Panc1 (cell line): ENCODE data around the gene SERTAD2. TPM values are rescaled to one million over a fixed set of nuclear protein-coding genes. Genes with fewer than 3 reads are reported as not detected.

Experiments used
- ATAC-seq: fragments of 200-7000 bp; cut with Tn5 transposase; 2 replicates; pipeline ENCODE4 v1.9.1; 2020; ENCODE audit warnings: mild to moderate bottlenecking, moderate library complexity
- BruUV-seq: library from RNA; stranded (reverse); fragments of 400-500 nt; replicated peaks from 2 replicates; lab custom pipeline; 2021; lab: Mats Ljungman, UMichigan
- CTCF ChIA-PET: fragments of 300-600 bp; sonication (Branson Sonifier 250); formaldehyde crosslinking; loops from one replicate; lab custom pipeline; 2022; ENCODE audit warnings: antibody characterized with exemption; lab: Charles Lee
- POLR2A ChIA-PET: fragments of 300-600 bp; sonication (Branson Sonifier 250); formaldehyde crosslinking; loops from one replicate; lab custom pipeline; 2022; ENCODE audit warnings: antibody characterized with exemption; lab: Charles Lee
- DNase-seq: peaks from one replicate; pipeline ENCODE4 v3.0.0-alpha.2; 2010; ENCODE audit warnings: low read depth, low spot score
- H3K27ac ChIP-seq: 2 replicates; pipeline ENCODE4 v1.5.1; 2011; ENCODE audit warnings: mild to moderate bottlenecking, low read length, inconsistent platforms
- H3K27me3 ChIP-seq: fragments of 200-500 bp; sonication (Bioruptor generic); 2 replicates; pipeline ENCODE4 v1.6.0; 2014; ENCODE audit warnings: low read length, inconsistent platforms; ENCODE audit not compliant: control insufficient read depth, insufficient read depth
- H3K36me3 ChIP-seq: fragments of 200-500 bp; sonication (Bioruptor generic); 2 replicates; pipeline ENCODE4 v1.5.1; 2014; ENCODE audit warnings: inconsistent platforms, mild to moderate bottlenecking, low read length, moderate library complexity; ENCODE audit not compliant: control insufficient read depth, insufficient read depth
- H3K4me1 ChIP-seq: 2 replicates; pipeline ENCODE4 v1.5.1; 2011; ENCODE audit warnings: inconsistent platforms, mild to moderate bottlenecking, low read length, moderate library complexity; ENCODE audit not compliant: control insufficient read depth, insufficient read depth
- H3K4me3 ChIP-seq, 2 experiments: 2 replicates each; pipeline ENCODE4 v1.5.1; 2011 to 2012; ENCODE audit warnings: low read depth in 2 of 2, low read length in 2 of 2, mild to moderate bottlenecking in 2 of 2, inconsistent platforms in 1 of 2, moderate library complexity in 1 of 2
- H3K9me3 ChIP-seq: fragments of 200-500 bp; sonication (Bioruptor generic); 2 replicates; pipeline ENCODE4 v1.5.1; 2014; ENCODE audit warnings: low read depth, mild to moderate bottlenecking, inconsistent platforms, low read length, moderate library complexity; ENCODE audit not compliant: control insufficient read depth, insufficient read depth
- POLR2AphosphoS5 ChIP-seq: IDR thresholded peaks from 2 replicates; pipeline ENCODE4 v1.6.1; 2012; ENCODE audit warnings: mild to moderate bottlenecking, low read depth, low read length, moderate library complexity
- REST ChIP-seq, 2 experiments: IDR thresholded peaks; 2 replicates each; pipeline ENCODE4 v1.6.1; 2011 to 2012; ENCODE audit warnings: low read depth in 2 of 2, control low read depth in 1 of 2, low read length in 1 of 2, mild to moderate bottlenecking in 1 of 2, moderate library complexity in 1 of 2; ENCODE audit not compliant: insufficient read depth in 1 of 2
- in situ Hi-C: cut with HindIII; loops from 2 replicates; pipeline ENCODE4 v1.10.0; 2016; ENCODE audit warnings: low sequenced_read_pairs, low pct_unique_long_range_greater_than_20kb
- intact Hi-C: fragments of 100-400 bp; cut with micrococcal nuclease; formaldehyde crosslinking; loops from one replicate; pipeline ENCODE4 v1.10.0; 2022; ENCODE audit not compliant: unreplicated experiment
- total RNA-seq: library from RNA; stranded (reverse); gene quantifications from one replicate; pipeline ENCODE4 v1.2.1, GENCODE V29; 2021; ENCODE audit not compliant: unreplicated experiment
- TF ChIP-seq, protein P1 (sequence below): fragments of 450-650 bp; IDR thresholded peaks from 2 replicates; pipeline ENCODE4 v1.5.1; 2017; ENCODE audit warnings: mild to moderate bottlenecking

SERTAD2 gene
- total RNA-seq, 1 experiment from 2014 or later, result 24.3 TPM

DNA sequence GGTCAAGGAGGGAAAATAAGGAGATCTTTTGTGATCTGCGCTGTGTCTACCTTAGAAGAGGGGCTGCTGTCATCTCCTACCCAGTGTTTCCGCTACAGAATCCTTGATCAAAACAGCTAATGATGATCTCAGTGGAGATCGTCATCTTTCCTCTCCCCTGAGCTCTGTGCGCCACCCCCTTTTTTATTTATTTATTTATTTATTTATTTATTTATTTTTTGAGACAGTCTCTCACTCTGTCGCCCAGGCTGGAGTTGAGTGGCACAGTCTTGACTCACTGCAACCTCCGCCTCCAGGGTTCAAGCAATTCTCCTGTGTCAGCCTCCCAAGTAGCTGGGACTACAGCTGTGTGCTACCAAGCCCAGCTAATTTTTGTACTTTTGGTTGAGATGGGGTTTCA, 55.5 kb downstream of the SERTAD2 start:
- ChIA-PET POLR2A (no interaction called here), CTCF (no interaction called here)
- no TSS peak for BruUV-seq
- H3K27me3 ChIP-seq, result no peaks in the 10 kb centered on the region
- in situ Hi-C loops (no loop called here), intact Hi-C loops (no loop called here)
- H3K27ac ChIP-seq, result no peak overlapping the region
- ATAC-seq (no peak), DNase-seq (no peak)
- H3K9me3 ChIP-seq, result no peaks in the 10 kb centered on the region
- H3K36me3 ChIP-seq, result no peaks in the 10 kb centered on the region
- H3K4me1 ChIP-seq, result no peaks in the 10 kb centered on the region
- H3K4me3 ChIP-seq, result no peak overlapping the region
- TF ChIP-seq, protein P1, sequence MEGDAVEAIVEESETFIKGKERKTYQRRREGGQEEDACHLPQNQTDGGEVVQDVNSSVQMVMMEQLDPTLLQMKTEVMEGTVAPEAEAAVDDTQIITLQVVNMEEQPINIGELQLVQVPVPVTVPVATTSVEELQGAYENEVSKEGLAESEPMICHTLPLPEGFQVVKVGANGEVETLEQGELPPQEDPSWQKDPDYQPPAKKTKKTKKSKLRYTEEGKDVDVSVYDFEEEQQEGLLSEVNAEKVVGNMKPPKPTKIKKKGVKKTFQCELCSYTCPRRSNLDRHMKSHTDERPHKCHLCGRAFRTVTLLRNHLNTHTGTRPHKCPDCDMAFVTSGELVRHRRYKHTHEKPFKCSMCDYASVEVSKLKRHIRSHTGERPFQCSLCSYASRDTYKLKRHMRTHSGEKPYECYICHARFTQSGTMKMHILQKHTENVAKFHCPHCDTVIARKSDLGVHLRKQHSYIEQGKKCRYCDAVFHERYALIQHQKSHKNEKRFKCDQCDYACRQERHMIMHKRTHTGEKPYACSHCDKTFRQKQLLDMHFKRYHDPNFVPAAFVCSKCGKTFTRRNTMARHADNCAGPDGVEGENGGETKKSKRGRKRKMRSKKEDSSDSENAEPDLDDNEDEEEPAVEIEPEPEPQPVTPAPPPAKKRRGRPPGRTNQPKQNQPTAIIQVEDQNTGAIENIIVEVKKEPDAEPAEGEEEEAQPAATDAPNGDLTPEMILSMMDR, result no peak
- no peak for TF ChIP-seq REST (IDR thresholded peaks at IDR 0.05; ENCODE audit: insufficient read depth in 1 of 2, low read depth in 2 of 2, low read length in 1 of 2)
- TF ChIP-seq POLR2AphosphoS5, result no peak

GRCh38 chr2:64595397-64596176, 58.1 kb downstream of the SERTAD2 start:
- CTCF ChIA-PET, result interaction anchor here (1.1 kb wide), 1 partner anchor 317 kb away, joined by 3 read pairs; no protein-coding TSS in a partner anchor
- no peak for ATAC-seq
- intact Hi-C loops (no loop called here), in situ Hi-C loops (no loop called here)
- Histone ChIP-seq H3K36me3 (peaks cover 4% of the 10 kb centered on the region), H3K4me3 (no peak overlapping the region), H3K9me3 (no peaks in the 10 kb centered on the region), H3K27ac (no peak overlapping the region), H3K4me1 (no peaks in the 10 kb centered on the region), H3K27me3 (no peaks in the 10 kb centered on the region)
- POLR2A ChIA-PET, result no interaction called here
- DNase-seq, result peak; percentile 27
- BruUV-seq, result no TSS peak
- TF ChIP-seq, protein P1, result peak; percentile 66
- no peak for TF ChIP-seq REST (IDR thresholded peaks at IDR 0.05; ENCODE audit: insufficient read depth in 1 of 2, low read depth in 2 of 2, low read length in 1 of 2)
